Left ventricle myocardium inferior (tissue), 1 donor: Measurements from ENCODE around the gene CUL9. TPM values are rescaled to one million over a fixed set of nuclear protein-coding genes. Genes with fewer than 3 reads are reported as not detected.

ENCODE experiments used
- DNase-seq: peaks from one replicate; pipeline ENCODE4 v3.0.0-alpha.2; 2020
- H3K27ac ChIP-seq: fragments of 200-600 bp; replicated peaks from 2 replicates; pipeline ENCODE4 v1.8.0; 2021
- H3K27me3 ChIP-seq: fragments of 200-600 bp; 2 replicates; pipeline ENCODE4 v1.8.0; 2021; ENCODE audit warnings: low read depth
- H3K36me3 ChIP-seq: fragments of 200-600 bp; 2 replicates; pipeline ENCODE4 v1.8.0; 2021
- H3K4me1 ChIP-seq: fragments of 200-600 bp; 2 replicates; pipeline ENCODE4 v1.8.0; 2021
- H3K4me3 ChIP-seq: fragments of 200-600 bp; 2 replicates; pipeline ENCODE4 v1.8.0; 2021; ENCODE audit warnings: mild to moderate bottlenecking, moderate library complexity
- H3K9me3 ChIP-seq: fragments of 200-600 bp; replicated peaks from 2 replicates; pipeline ENCODE4 v1.8.0; 2021
- CTCF ChIP-seq: fragments of 200-600 bp; IDR thresholded peaks from 2 replicates; pipeline ENCODE4 v1.8.0; 2021; ENCODE audit warnings: antibody characterized with exemption, mild to moderate bottlenecking, borderline replicate concordance
- intact Hi-C: fragments of 100-400 bp; cut with micrococcal nuclease; formaldehyde crosslinking; loops from one replicate; pipeline ENCODE4 v1.11.0; 2022
- total RNA-seq: library from RNA; stranded (reverse); fragmentation: NEBNext Ultra II Directional; extraction: Animal tissue kit (Norgen Biotek cat#: 25700); gene quantifications from one replicate; pipeline ENCODE4 v1.2.1, GENCODE V29; 2021
- donor health status: DM: no; HTN: yes; CAD: no; lungs with severe emphysema.

CUL9 gene
- total RNA-seq, 1 donor from 2014 or later = 14.7 TPM

GRCh38 chr6:43258807-43259686, 77.1 kb downstream of the CUL9 start:
- DNase-seq = no peak
- Histone ChIP-seq H3K9me3 (no peaks in the 10 kb centered on the region), H3K27ac (no peak overlapping the region), H3K4me3 (no peak overlapping the region), H3K4me1 (peaks cover 15% of the 10 kb centered on the region), H3K27me3 (peaks cover 19% of the 10 kb centered on the region), H3K36me3 (no peaks in the 10 kb centered on the region)
- intact Hi-C loops = no loop called here
- no peak for TF ChIP-seq CTCF

- Histone ChIP-seq H3K27me3 (peaks cover 7% of the 10 kb centered on the region), H3K4me1 (peaks cover 15% of the 10 kb centered on the region), H3K9me3 (no peaks in the 10 kb centered on the region), H3K27ac (no peak overlapping the region), H3K36me3 (no peaks in the 10 kb centered on the region), H3K4me3 (no peak overlapping the region)
- DNase-seq = no peak
- no peak for TF ChIP-seq CTCF
- intact Hi-C loops = loop anchor here (10.0 kb wide), 1 partner anchor 84 kb away; no protein-coding TSS in a partner anchor
These were observed 78.8 kb downstream of the CUL9 start for GRCh38 chr6:43260791-43261190.

- no peaks in the 10 kb centered on the region for H3K36me3 ChIP-seq
- H3K4me1 ChIP-seq = peaks cover 15% of the 10 kb centered on the region
- H3K4me3 ChIP-seq = no peak overlapping the region
- no peak for TF ChIP-seq CTCF
- H3K27ac ChIP-seq = no peak overlapping the region
- intact Hi-C loops = loop anchor here (10.0 kb wide), 1 partner anchor 84 kb away; no protein-coding TSS in a partner anchor
- H3K27me3 ChIP-seq = peaks cover 6% of the 10 kb centered on the region
- H3K9me3 ChIP-seq = no peaks in the 10 kb centered on the region
- no peak for DNase-seq
These were observed 79.2 kb downstream of the CUL9 start for GRCh38 chr6:43261198-43261597.

GRCh38 chr6:43262000-43262779, 80.2 kb downstream of the CUL9 start:
- Histone ChIP-seq H3K4me3 (no peak overlapping the region), H3K9me3 (no peaks in the 10 kb centered on the region), H3K27ac (no peak overlapping the region), H3K36me3 (no peaks in the 10 kb centered on the region), H3K27me3 (peaks cover under 1% of the 10 kb centered on the region), H3K4me1 (peaks cover 17% of the 10 kb centered on the region)
- intact Hi-C loops = loop anchor here (10.0 kb wide), 1 partner anchor 83 kb away; no protein-coding TSS in a partner anchor
- DNase-seq = no peak
- no peak for TF ChIP-seq CTCF

- intact Hi-C loops = loop anchor here (10.0 kb wide), 1 partner anchor 82 kb away; no protein-coding TSS in a partner anchor
- no peaks in the 10 kb centered on the region for H3K9me3 ChIP-seq
- no peak overlapping the region for H3K27ac ChIP-seq
- peaks cover 24% of the 10 kb centered on the region for H3K4me1 ChIP-seq
- no peaks in the 10 kb centered on the region for H3K27me3 ChIP-seq
- TF ChIP-seq CTCF = no peak
- H3K36me3 ChIP-seq = no peaks in the 10 kb centered on the region
- no peak overlapping the region for H3K4me3 ChIP-seq
- DNase-seq = no peak
These were observed 80.9 kb downstream of the CUL9 start for GRCh38 chr6:43262780-43263313.
